ENCODE results near the gene DRAXIN.

DRAXIN gene

GRCh38 chr1:11707621-11708276 lies 16.2 kb downstream of the DRAXIN start:
- DNase-seq (ENCODE audit: low read depth in 2 of 3, low spot score in 2 of 3) = no peak

DNA sequence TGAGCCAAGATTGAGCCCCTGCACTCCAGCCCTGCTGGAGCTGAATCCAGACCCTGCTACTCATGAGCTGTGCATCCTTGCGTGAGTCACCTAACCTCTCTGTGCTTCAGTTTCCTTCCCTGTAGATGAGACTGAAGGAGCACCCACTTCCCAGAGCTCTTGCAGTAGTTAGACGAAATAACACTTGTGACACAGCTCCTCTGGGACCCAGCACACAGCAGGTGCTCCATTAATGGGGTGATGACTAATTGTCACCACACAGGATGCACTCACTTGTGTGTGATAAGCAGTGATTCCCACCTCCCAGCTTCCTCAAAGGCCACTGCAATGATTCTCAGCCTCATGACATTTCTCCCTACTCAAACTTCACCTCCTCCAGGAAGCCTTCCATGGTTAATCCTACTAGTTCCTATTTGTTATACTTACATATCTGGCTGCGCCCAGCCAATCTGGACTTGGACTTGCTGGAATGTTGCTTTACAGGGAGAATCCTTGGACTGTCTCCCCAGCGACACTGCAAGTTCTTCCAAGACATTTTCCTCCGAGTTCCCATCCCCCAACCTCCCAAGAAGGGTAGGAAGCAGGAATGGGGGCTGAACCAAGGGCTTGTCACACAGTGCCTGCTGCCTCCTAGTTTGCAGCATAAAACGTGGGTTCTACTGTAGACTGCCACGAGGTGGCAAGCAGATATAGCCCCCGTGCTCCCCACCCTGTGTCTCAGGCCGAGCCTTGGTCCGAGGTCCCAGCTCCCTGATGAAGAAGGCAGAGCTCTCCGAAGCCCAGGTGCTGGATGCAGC lies 17.2 kb downstream of the DRAXIN start:
- no peak for DNase-seq (ENCODE audit: low read depth in 2 of 3, low spot score in 2 of 3)

DNA sequence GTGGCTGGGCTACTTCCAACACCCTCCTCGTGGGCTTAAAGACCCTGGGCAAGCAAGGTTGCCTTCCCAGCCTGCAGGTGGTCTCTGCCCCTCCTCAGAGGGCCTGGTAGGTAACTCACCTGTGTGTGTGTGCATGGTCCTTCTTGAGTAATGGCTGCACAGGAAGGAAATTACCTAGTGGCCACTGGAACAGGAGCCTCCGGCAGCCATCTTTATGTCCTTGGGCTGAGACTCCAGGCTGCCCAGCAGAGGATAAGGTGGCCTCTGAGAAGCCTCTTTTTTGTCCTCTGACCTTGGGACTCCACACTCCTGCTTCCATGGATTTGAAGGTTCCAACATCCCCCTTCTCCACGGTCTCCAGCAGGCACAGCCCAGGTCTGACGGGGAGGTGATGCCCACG lies 20.0 kb downstream of the DRAXIN start:
- DNase-seq (ENCODE audit: low read depth in 2 of 3, low spot score in 2 of 3) = no peak

GRCh38 chr1:11712285-11712684 lies 20.8 kb downstream of the DRAXIN start:
- DNase-seq (ENCODE audit: low read depth in 2 of 3, low spot score in 2 of 3) = no peak

DNA sequence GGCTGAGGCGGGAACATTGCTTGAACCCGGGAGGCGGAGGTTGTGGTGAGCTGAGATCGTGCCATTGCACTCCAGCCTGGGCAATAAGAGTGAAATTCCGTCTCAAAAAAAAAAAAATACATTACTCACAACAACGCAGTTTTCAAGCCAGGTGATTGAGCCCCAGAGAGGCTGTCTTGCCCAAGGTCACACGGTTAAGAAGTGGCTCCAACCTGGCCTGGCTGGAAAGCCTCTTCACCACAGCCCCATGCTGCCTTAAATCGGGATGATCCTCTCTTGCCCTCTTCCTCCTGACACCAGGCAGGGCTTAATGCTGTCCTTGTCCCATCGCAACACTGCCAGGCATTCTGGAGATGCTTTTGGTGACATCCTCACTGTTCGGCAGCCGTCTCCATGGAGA lies 21.6 kb downstream of the DRAXIN start:
- DNase-seq (ENCODE audit: low read depth in 2 of 3, low spot score in 2 of 3) = no peak

DNA sequence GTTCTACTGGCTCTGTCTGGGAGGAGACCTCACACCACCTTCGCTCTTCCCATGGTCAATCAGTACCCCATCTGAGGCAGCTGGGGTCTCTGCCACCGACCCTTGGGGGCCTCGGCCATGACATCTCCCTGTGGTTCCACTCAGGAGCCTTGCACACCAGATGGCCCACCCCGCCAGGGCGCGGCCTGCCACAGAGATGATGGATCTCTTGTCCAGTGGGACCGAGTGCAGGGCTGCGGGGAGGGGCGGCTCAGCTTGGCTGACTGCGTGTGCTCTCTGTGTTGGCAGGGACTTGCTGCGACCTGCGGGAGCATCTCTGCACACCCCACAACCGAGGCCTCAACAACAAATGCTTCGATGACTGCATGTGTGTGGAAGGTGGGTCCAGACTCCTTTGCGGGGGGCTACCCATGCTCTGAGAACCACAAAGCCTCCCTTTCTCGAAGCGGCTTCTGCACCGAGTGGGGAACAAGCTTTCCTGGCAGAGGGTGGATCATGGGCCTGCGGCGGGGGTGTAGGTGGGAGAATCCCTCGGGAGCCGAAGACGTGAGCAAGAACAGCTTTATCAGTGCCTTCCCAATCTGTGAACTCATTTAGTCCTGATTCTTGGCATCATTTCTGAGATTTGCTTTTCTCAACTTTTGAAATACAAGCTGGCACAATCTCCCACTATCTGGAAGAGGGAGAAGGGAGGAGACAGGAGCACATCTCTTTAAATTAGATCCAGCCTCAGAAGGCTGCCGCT lies 23.5 kb downstream of the DRAXIN start:
- no peak for DNase-seq (ENCODE audit: low read depth in 2 of 3, low spot score in 2 of 3)

- peak; percentile 47 to 78 (median 72) for DNase-seq (ENCODE audit: low read depth in 2 of 3, low spot score in 2 of 3)
Observed at GRCh38 chr1:11719313-11720032, 28.0 kb downstream of the DRAXIN start.

- DNase-seq (ENCODE audit: low read depth in 2 of 3, low spot score in 2 of 3) = no peak
Observed at GRCh38 chr1:11720033-11720376, 28.5 kb downstream of the DRAXIN start.

GRCh38 chr1:11720525-11720924 lies 29.0 kb downstream of the DRAXIN start:
- no peak for DNase-seq (ENCODE audit: low read depth in 2 of 3, low spot score in 2 of 3)

- no peak for DNase-seq (ENCODE audit: low read depth in 2 of 3, low spot score in 2 of 3)
Observed at GRCh38 chr1:11721311-11721710, 29.8 kb downstream of the DRAXIN start.

DNA sequence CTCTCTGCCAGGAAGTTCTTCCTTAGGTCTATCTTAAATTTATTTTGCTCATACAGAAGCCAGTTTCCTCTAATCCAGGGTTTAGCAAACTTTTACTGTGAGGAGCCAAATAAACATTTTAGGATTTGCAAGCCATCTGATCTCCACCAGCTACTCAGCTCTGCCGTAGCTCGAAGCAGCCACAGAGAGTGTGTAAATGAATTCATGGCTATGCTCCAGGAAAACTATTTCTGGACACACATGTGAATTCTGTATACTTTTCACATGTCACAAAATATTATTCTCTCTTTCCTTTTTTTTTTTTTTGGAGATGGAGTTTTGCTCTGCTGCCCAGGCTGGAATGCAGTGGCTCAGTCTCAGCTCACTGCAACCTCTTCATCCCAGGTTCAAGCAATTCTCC lies 31.0 kb downstream of the DRAXIN start:
- no peak for DNase-seq (ENCODE audit: low read depth in 2 of 3, low spot score in 2 of 3)

GRCh38 chr1:11725616-11726015 lies 34.1 kb downstream of the DRAXIN start:
- DNase-seq (ENCODE audit: low read depth in 2 of 3, low spot score in 2 of 3) = no peak

- no peak for DNase-seq (ENCODE audit: low read depth in 2 of 3, low spot score in 2 of 3)
Observed at GRCh38 chr1:11727119-11727518, 35.6 kb downstream of the DRAXIN start.

DNA sequence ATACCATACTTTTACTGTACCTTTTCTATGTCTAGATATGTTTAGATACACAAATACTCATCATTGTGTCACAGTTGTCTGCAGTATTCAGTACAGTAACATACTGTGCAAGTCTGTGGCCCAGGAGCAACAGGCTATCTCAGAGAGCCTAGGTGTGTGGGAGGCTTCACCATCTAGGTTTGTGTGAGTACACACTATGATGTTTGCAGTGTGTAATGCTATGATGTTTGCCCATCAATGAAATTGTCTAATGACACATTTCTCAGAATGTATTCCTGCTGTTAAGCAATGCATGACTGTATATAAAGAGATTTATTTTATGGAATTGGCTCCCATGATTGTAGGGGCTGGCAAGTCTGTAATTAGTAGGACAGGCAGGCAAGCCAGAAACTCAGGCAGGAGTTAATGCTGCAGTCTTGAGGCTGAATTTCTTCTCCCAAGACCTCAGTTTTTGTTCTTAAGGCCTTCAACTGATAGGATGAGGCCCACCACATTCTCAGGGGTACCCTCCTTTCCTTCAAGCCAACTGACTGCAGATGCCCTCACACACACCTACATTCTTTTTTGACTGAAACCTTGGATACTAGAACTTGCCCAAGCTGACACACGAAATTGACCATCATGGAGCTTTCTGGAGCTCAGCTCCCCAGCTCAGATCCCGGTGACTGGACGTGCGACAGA lies 36.8 kb downstream of the DRAXIN start:
- no peak for DNase-seq (ENCODE audit: low read depth in 2 of 3, low spot score in 2 of 3)

- no peak for DNase-seq (ENCODE audit: low read depth in 2 of 3, low spot score in 2 of 3)
Observed at GRCh38 chr1:11729155-11729497, 37.6 kb downstream of the DRAXIN start.

DNA sequence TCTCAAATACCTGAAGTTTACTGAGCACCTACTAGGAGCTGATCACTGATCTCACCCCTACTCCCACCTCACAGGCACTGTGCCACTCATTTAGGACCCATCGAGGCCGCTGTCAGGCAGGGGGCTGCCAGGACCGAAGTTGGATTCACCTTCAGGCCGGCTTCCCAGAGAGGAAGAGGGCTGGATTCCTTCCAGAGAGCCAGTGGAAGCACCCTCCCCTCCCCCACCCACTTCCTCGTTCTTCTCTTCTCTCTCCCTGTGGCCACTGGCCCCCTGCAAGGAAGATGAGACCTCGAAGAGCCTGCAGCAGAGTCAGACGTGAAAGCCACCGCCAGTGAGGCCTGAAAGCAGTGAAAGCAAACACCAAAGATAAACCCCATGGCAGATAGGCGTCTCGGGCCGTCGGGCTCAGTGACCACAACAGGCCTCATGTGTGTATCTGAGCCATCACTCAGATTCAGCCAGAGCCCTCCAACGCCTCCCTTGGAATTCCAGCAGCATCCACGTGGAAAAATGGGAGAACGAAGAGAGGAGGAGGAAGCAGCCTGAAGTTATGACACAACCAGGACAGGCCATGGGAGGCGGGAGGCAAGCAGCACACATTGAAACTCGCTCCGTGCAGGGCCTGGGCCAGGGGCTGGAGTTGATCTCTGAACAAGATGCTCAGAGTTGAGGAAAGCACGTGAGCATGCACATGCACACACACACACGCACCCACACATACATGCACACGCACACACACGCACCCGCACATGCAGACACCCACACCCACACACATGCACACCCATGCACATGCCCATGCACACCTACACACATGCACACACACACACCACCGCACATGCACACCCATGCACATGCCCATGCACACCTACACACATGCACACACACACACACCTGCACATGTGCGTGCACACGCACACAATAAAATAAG lies 38.3 kb downstream of the DRAXIN start:
- DNase-seq (ENCODE audit: low read depth in 2 of 3, low spot score in 2 of 3) = no peak

DNA sequence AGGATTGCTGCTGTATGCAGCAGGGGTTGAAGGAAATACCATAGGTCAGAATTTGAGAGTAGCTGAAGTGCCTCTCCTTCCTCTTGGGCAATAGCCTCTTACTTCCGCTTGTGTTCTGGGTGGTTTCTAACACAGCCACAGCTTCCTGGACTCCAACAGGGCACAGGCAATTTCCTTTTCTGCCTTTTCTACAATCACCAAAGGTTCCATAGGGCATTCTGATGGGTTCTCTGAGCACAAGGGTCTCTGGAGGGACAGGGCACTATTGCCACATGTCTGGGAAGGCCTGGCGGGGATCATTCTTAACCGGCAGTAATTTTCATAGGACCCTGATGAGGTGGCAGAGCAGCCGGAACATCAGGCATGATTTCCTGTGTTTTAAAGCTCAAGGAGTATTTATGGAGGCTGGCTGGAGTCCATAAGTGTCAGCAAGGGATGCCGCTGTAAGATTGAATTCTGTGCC lies 39.0 kb downstream of the DRAXIN start:
- DNase-seq (ENCODE audit: low read depth in 2 of 3, low spot score in 2 of 3) = no peak

DNA sequence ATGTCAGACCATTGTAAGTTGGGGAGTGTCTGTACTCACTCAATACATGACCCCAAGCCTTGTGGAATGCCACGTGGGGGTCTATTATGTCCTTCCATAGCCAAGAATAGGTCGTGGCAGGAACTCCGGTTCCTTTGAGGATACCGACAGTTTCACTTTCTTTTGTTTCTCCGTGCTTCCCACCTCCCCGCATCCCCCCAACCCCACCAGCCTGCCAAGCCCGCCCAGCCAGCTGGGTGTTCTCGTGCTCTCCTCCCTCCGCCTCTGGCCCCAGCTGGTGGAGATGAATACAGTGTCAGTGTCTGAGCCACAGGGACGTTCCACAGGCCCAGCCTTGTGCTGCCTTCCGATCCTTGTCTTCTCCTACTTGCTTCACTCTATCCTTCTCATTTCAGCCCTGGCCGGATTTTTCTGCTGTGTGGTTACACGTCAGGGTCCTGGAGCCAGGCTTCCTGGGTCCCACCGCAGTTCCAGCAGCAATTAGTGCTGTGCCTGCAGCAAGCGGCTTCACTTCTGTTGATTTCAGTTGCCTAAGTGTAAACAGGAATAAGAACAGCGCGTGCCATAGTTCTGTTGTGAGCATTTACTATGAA lies 40.3 kb downstream of the DRAXIN start:
- no peak for DNase-seq (ENCODE audit: low read depth in 2 of 3, low spot score in 2 of 3)

GRCh38 chr1:11733306-11733705 lies 41.8 kb downstream of the DRAXIN start:
- no peak for DNase-seq (ENCODE audit: low read depth in 2 of 3, low spot score in 2 of 3)

- no peak for DNase-seq (ENCODE audit: low read depth in 2 of 3, low spot score in 2 of 3)
Observed at GRCh38 chr1:11735531-11735853, 44.0 kb downstream of the DRAXIN start.
